ENCODE measurements around the gene ESPN.
A peak's percentile ranks its signal among the peaks of the same experiment; 100 is the strongest.

The ESPN gene

DNA sequence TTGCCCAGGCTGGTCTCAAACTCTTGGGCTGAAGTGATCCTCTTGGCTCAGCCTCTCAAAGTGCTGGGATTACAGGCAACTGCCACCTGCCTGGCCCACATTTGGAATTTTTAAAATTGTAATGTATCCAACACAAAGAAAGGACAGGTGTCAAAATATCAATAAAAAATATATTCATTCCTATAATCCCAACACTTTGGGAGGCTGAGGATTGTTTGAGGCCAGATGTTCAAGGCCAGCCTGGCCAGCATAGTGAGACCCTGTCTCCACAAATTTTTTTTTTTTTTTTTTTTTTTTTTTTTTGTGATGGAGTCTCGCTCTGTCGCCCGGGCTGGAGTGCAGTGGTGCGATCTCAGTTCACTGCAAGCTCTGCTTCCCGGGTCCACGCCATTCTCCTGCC, 14.8 kb upstream of the ESPN start:
- no peak for DNase-seq (ENCODE audit: low spot score)

DNA sequence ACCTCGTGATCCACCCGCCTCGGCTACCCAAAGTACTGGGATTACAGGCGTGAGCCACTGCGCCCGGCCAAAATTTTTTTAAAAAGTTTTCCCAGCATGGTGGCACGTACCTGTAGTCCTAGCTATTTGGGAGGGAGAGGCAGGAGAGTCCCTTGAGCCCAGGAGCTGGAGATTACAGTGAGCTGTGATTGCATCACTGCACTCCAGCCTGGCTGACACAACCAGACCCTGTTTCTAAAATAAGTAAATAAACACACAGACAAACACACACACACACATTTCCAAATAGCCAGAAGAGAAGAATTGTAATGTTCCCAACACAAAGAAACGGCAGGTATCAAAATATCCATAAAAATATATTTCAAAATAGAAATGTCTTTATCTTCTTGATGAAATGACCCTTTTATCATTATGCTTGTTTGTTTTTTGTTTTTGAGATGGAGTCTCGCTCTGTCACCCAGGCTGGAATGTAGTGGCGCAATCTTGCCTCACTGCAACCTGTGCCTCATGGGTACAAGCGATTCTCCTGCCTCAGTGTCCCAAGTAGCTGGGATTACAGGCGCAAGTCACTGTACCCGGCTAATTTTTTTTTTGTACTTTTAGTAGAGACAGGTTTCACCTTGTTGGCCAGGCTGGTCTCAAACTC, 14.2 kb upstream of the ESPN start:
- DNase-seq (ENCODE audit: low spot score) = no peak

DNA sequence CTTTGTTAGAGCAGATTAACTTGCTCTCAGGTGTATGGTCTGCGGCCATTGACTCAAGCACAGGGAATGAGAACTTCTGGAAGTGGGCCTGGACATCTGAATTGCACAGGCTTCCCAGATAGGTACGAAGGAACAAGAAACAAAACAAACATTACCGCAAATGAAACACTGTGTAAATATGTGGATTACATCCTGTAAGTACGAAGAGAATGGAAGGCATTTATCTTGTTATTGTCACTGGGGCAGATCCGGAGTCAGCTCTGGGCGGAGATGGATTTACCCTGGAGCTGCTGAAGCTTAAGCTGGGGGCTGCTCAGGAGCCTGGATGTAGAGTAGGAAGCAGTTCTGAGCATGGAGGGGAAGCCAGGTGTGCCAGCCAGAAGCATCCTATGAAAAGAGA, 11.7 kb upstream of the ESPN start:
- peak; percentile 29 for DNase-seq (ENCODE audit: low spot score)

DNA sequence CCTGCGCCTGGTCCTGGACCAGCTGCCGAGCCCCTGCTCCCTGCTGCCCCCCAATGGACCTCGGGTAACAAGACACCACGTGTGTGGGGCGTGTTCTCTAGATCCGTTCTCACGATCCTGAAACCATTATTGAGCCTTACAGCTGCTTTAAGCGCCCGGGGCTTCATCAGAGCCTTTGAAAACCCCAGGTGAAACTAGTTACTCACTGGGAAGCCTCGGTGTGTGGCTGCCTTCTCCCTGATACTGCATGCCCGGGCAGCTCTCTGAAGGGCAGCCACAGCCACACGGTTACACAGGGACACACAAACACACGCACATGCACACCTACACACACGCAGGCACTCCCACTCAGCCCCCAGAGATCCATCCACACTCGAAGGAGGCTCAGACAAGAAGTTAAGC, 10.1 kb upstream of the ESPN start:
- peak; percentile 70 for DNase-seq (ENCODE audit: low spot score)

DNA sequence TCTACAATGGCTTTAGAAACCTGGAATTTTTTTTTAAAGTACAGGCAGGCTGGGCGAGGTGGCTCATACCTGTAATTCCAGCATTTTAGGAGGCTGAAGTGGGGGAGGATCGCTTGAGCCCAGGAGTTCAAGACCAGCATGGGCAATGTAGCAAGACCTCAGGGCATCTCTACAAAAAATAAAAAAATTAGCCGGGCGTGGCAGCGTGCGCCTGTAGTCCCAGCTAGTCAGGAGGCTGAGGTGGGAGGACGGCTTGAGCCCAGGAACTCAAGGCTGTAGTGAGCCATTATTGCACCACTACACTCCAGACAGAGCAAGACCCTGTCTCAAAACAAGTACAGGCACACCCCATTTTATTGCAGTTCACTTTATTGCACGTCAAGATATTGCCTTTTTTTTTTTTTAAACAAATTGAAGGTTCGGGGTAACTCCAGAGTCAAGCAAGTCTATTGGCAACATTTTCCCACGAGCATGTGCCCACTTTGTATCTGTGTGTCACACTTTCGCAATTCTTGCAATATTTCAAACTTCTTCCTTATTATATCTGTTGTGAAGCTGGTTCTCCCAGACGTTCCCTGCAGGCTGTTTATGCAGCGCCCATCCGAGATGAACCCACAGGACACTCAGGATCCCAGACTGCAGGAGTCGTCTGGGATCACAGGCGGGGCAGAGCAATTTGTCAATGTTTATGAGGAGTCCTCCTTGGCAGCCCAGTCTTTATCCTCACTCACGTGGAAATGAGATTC, 9.5 kb upstream of the ESPN start:
- DNase-seq (ENCODE audit: low spot score) = no peak

DNA sequence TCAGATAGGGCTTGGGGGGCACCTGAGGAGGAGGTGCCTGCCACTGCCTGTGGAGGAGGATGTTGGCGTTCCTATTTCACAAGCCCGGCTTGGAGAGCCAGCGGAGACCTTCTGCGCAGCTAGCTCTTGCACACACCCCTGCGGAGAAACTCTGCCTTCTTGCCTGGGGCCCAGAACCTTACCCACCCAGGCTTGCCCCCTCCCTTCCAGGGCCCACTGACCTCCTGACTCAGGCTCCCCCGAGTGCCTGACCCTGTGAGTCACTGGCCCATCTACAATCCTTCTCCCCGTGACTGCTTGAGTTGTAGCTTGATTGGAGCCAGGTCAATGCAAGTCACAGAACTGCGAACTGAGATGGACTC, 8.3 kb upstream of the ESPN start:
- no peak for DNase-seq (ENCODE audit: low spot score)

DNA sequence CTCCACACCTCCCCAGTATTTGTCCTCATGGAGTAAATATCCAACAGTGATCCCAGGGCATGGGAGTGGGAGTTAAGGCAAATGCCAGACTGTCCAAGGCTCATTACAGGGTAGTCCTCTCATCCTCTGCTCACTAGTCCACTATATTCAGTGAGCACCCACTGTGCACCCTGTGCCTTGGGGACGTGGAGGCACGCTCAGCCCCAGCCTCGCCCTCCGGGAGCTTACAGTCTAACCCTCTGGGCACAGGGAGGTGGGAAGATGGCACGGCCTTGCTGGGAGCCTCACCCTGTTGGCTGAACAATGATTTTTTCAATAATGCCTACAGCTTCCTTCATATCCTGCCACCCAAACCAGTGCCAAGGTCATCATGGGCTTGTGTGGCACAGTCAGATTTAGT, 7.7 kb upstream of the ESPN start:
- DNase-seq (ENCODE audit: low spot score) = no peak

DNA sequence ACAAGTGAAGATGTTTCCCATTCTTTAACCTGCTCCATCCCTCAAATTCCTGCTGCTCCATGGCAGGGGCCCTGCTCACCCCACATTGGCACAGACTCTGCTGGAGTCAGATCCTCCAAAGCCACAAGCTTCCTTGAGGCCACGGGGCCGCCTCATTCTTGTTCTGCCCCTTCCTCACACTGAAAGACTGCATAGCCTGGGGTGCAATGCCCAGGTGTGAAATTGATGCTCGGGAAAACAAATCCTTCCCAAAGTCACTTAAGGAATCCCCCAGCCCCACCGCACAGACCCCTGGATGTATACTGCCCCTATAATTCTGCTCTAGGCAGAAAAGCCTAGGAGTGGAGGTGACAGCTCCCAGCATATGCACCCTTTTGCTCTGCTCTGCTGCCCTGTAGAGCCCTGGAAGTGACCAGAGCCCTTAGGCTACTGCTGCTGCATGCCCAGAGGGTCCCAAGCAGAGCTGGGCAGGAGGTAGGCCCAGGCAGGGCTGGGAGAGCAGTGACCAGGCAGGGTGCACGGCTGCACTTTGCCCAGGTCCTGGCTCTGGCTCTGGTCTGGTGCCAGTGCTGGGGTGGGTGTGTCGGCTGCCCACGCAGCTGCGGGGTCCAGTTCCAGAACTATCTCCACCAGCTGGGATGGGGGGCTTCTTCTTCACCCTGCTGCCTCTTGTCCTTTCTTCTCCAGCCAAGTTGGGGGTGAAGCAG, 6.5 kb upstream of the ESPN start:
- no peak for DNase-seq (ENCODE audit: low spot score)

DNA sequence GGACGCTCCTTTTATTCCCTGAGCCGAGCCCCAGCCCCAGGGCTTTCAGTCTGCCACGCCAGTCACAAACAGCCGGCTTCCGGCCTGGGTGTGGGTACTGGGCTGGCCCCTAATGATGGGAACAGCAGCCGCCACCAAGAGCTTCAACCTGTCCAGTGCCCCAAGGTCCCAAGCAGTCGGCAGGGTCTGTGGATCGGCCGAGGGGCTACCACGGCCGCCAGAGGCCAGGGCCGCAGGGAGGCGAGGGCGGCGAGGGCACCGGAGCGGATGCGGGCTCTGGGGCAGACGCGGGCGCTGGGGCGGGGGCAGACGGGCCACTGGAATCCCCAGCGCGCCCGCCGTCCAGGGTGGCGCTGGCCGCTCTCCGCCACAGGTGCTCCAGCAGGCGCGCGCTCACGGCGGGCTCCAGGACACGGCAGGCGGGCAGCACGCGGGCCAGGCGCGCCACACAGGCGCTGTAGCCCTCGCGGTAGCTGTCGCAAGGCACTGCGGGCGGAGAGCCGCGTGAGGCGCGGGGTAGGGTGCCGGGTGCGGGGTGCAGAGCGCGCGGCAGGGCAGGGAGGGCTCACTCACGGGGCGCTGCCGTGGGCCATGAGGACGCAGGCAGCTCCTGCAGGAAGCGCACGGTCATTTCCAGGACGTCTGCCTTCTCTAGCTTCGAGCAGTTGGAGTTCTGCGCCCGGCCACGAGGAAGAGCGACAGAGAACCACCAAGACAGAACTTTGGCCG, 5.7 kb upstream of the ESPN start:
- no peak for DNase-seq (ENCODE audit: low spot score)

DNA sequence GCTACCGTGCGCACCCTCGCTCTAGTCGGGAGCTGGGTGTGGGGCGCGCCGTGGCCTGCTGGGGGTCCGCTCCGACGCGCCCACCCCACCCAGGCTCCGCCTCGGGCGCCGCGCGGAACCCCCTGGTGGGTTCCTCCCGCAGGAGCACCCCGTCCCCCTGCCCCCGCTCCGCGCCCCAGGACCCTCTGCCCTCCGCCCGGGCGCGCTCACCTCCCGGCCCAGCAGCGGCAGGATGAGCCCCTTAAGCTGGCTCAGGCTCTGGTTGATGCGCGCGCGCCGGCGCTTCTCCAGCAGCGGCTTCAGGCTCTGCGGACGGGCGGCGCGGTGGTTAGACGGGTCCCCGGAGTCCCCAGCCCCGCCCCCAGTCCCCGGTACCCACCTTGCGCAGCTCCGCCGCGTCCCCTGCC, 5.2 kb upstream of the ESPN start:
- no peak for DNase-seq (ENCODE audit: low spot score)

DNA sequence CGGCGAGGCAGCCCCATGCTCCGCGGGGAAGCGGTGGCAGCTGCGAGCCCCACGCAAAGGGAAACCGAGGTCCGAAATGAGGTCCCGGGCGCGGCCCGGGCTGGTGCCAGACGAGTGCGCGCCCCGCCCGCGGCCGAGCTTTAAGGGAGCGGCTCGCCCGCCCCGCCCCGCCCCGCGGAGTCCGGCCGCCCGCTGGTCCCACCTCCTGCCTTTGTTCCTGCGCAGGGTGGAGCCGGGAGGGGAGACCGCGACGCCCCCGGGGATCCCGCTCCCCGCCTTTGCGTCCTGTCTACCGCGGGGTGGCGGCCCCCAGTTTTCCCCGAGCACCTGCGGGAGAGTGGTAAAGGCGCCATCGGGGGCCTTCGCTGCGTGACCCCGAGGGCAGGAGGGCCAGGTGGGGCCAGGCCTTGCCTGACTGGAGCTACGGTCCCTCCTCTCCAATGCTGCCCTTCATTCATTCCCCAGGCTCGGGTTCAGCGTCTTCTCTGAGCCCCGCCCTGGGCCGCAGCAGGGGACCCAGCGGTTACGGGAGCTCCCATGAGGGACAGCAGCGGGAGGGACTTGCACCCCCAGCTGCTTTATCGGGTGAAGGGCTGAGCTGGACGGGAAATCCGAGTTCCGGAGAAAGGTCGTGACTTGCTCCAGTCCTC, 4.6 kb upstream of the ESPN start, which contains the start of gene HES2:
Gene HES2, minus strand, starts transcription at position 116 of the 650 bp plus-strand sequence. Its CDS starts 99 bp downstream, at position 17.
- peak; percentile 73 for DNase-seq (ENCODE audit: low spot score)

DNA sequence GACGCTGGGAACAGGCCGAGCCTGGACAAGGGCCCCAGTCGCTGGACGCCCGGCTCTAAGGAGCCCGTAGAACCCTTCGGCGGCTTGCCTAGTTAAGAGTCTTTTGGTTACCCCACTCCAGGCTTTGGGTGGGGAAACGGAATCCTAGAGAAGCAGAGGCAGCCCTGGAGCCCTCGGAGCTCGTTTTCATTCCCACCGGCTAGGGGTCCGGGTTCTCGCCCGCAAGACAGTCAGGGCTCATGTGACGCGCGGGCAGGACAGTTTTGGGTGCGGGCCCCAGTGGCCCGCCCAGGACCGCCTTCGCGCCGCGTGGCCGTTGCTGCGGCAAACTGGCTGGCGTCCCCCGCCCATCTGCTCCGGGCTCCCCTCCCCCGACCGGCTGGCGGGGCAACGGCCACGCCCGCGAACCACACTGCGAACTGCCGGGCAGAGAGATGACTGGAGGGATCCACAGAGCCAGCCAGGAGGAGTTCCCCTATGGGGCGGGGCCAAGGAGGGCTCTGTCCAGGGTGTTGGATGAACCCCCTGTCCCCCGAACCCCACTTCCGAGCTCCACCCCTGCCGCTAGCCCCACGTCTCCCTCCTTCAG, 4.0 kb upstream of the ESPN start:
- no peak for DNase-seq (ENCODE audit: low spot score)

DNA sequence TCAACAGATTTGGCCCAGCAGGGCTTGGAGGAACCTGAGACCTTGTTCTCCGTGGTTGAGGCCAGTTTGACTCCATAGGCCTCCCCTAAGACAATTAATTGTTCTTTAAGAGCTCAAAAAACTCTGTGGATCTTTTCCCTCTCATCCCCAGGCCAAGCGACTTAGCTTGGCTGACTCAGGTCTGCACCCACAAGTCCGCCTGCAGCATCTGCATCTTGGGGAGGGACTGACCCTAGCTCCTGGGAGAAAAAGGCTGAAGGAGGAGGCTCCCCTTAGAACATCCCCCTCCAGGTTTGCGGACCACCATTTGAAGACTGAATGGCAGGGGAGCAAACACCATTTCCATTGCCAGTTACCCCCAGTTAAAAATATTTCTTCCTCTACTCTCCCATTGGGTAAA, 3.3 kb upstream of the ESPN start:
- DNase-seq (ENCODE audit: low spot score) = no peak

DNA sequence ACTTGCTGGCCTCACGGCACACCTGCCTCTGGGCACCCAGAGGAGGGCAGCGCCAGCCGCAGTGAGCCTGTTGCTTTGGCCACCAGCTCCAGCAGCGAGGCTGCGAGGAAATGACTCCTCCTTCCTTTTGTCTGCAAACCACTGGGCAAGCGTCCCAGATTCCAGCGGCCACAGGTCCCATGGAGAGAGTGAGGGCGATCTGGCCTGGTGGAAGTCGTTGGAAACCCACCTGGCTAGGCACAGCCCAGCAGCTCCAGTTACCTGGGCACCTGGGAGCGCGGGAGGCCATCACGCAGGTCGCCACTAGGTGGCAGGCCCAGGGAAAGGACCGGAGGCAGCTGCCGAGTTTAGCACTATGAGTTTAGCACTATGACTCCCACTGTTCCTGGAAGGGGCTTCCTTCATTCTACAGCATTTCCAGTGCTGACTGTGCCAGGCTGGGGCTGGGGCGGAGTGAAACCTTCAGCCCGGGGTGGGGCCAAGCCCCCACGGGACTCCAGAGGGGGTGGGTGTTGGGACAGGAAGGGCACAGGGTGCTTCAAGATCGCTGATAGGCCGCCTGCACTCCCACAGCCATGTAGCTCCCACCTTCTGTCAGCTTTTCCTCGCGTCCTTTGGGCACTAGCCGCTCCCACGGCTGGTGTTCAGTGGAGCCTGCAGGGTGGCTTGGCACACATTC, 1.1 kb upstream of the ESPN start:
- peak; percentile 94 for DNase-seq (ENCODE audit: low spot score)

DNA sequence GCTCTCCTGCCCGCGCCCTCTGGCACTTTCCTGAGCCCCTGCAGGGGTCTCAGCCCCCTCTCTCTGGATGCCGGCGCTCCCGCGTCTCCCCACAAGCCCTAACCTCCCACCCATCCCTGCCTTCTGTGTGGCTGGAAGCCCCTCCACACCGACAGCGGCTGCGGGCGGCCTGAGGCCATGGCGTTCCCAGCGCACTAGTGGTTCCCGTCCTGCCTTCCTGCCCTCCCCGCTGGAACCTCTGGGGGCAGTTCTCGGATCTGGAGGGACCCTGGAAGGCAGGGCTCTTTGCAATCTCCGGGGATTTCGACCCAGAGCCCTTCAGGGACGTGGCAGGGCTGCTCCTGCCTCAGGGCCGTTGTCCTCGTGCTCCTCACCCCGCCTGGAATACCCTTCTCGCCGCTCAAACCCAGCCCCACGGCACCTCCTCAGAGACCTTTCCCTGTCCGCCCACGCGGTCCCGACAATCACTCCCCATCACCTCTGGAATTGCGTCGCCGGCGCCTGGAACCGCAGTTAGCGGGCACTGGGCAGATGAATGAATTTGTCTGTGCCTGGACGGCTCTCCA, 493 bp upstream of the ESPN start:
- no peak for DNase-seq (ENCODE audit: low spot score)

DNA sequence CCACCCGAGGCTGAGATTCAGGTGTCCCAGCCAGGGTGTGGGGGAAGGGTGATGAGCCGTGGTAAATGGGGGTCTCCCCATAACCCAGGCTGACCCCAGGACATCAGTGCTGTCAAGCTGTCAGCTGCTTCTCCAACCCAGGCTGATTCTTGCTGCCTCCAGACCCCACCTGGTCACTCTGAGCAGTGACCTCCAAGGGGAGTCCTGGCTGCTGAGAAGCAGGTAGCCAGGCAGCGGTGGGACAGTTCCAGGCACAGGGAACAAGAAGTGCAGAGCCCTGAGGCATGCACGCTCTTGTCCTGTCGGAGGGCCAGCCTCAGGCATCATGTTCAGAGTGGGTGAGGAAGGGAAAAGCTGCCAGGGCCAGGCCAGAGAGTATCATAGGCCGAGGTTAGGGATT, 1.1 kb downstream of the ESPN start:
- no peak for DNase-seq (ENCODE audit: low spot score)

DNA sequence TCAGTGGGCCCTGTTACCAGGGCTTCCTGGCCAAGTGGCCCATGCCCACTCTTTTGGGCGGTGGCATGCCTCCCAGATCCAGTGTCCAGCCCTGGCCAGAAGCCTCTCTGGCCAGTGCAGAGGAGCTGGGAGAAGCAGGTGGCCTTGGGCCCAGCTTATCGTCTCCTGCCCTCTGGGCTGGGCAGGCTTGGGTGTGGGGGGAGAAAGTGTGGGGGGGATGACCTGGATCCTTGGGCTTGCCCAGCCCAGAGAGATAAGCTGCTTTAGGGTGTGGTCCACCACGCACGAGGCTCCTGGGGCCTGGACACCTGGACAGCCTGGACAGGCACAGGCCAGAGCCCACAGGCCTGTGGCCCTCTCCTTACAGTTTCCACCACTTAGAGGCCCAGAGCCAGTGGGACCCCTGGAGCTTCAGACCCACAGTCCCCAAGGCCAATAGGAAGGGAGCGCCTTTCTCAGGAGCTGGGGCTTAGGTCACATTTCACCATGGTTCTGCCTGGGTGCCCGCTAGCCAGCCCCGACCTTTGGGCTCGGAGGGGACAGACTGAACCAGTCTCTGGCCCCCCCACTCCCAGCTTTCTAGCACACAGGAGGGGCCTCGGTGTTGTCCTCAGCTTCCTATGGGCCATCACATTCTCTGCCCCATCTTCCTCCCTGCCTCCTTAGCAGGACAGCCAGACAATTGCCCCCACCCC, 1.8 kb downstream of the ESPN start:
- no peak for DNase-seq (ENCODE audit: low spot score)

DNA sequence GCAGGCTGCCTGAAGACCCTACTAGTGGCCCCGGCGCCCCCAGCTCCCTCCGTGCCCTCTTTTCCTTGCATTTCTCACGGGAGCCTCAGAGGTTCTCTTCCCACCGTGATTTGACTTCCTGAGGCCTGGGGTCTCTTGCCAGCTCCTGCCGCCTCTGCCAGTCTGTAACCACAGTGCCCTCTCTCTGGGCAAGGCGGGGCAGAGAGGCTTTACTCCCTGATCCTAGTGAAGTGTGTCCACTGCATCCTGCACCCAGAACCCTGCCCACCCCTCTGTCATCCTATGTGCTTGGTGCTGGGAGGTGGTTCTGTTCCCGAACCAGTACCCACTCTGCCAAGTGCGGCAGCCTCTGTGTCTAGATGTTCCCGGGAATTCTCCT, 2.4 kb downstream of the ESPN start:
- DNase-seq (ENCODE audit: low spot score) = no peak

DNA sequence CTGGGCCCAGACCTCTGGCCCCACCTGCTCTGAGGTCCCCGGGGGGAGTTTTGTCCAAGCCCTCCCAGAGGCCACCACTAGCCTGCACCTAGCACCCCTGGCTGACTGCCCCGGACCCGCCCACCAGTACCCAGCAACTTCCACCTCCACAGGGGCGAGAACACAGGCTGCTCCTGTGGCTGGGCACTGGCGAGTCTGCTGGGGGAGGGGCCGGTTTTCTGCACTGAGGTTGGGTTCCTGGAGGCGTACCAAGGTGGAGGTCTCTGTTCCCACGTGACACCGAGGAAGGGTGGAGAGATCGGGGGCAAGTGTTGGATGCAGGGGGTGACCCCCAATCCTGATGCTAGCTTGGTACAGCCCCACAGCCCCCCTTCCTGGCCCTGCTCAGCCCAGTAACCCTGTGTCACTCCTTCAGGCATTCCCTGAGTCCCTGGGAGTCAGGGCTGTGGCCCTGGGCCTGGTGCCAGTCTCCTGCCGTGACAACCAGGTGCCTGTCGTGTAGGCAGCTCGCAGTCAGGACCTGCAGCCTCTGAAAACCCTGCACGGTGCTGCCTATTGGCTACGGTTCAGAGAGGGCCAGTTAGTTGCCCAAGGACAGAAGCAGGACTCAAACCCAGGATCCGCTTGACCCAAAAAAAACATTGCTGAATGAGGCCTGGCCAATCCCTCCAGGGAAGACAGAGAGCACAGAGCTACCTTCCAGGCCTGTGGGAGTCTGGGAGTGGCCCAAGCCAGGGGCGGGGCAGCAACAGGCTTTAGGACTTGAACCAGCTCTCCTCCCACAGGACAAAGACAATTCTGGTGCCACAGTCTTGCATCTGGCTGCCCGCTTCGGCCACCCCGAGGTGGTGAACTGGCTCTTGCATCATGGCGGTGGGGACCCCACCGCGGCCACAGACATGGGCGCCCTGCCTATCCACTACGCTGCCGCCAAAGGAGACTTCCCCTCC, 3.1 kb downstream of the ESPN start:
- DNase-seq (ENCODE audit: low spot score) = no peak

Measured in HuH-7.5 (cell line).